ENCODE measurements around the gene CS. TPM values are rescaled to one million over a fixed set of nuclear protein-coding genes. Genes with fewer than 3 reads are reported as not detected.
"Not testable (repeated sequence)": the region's sequence is repeated elsewhere in the genome, so short reads cannot be mapped to it uniquely, and the experiment has no call there.

The CS gene
- total RNA-seq, 3 donors from 2014 or later (not counting 1 experiment from before 2014, with no cell fraction given) = 185 to 190 (median 188) TPM

DNA sequence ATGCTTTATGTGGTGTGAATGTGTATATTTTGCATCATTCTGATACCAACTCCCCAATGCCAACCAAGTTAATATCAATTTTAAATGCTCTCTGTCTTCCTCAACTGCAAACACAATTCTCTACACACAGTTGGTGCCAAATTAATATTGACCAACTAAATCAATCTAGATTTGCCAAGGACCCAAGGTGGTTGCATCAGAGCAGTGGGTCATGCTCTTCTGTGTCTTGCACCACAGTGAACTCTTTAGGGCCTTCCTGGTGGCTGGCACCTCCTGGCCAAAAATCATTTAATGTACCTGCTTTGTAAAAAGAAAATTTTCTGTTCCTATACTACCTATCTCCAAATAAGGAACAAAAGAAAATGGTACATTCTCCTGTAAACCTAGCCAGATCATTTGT, 19.3 kb downstream of the CS start:
- TF ChIP-seq, protein P1, sequence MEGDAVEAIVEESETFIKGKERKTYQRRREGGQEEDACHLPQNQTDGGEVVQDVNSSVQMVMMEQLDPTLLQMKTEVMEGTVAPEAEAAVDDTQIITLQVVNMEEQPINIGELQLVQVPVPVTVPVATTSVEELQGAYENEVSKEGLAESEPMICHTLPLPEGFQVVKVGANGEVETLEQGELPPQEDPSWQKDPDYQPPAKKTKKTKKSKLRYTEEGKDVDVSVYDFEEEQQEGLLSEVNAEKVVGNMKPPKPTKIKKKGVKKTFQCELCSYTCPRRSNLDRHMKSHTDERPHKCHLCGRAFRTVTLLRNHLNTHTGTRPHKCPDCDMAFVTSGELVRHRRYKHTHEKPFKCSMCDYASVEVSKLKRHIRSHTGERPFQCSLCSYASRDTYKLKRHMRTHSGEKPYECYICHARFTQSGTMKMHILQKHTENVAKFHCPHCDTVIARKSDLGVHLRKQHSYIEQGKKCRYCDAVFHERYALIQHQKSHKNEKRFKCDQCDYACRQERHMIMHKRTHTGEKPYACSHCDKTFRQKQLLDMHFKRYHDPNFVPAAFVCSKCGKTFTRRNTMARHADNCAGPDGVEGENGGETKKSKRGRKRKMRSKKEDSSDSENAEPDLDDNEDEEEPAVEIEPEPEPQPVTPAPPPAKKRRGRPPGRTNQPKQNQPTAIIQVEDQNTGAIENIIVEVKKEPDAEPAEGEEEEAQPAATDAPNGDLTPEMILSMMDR (IDR thresholded peaks at IDR 0.05) = no peak
- no peak for ATAC-seq
- Histone ChIP-seq H3K4me1 (ENCODE audit: control insufficient read depth, insufficient read depth, low read length) (no peaks in the 10 kb centered on the region), H3K9me3 (ENCODE audit: control insufficient read depth, insufficient read depth, low read length) (no peaks in the 10 kb centered on the region), H3K4me3 (ENCODE audit: low read length) (no peak overlapping the region), H3K36me3 (ENCODE audit: control insufficient read depth, insufficient read depth, low read length) (peaks cover 67% of the 10 kb centered on the region), H3K27ac (ENCODE audit: low read length) (no peak overlapping the region), H3K27me3 (ENCODE audit: control insufficient read depth, insufficient read depth, low read length) (no peaks in the 10 kb centered on the region)
- Mint-ChIP-seq H3K4me1 (no peaks in the 10 kb centered on the region), H3K4me3 (no peak overlapping the region), H3K36me3 (peaks cover 11% of the 10 kb centered on the region), H3K27me3 (ENCODE audit: low read depth in 2 of 2) (no peaks in the 10 kb centered on the region), H3K27ac (peak overlapping the region in 1 of 2 donors; percentile 46), H3K9me3 (no peaks in the 10 kb centered on the region)
- intact Hi-C loops (cut with micrococcal nuclease) = no loop called here
- no peak for DNase-seq

DNA sequence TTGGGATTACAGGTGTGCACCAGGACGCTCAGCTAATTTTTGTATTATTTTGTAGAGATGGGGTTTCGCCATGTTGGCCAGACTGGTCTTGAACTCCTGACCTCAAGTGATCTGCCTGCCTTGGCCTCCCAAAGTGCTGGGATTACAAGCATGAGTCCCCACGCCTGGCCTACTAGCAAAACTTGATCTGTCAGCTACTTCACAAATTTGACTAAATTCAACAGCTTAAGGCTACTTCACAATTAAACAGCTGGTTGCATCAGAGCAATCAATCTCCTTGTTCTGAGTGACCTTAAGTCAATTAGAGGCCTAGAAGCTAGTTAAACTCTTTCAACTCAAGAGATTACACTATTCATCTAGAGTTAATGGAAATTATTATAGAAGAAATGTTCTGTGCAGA, 21.2 kb downstream of the CS start:
- Histone ChIP-seq H3K9me3 (ENCODE audit: control insufficient read depth, insufficient read depth, low read length) (no peaks in the 10 kb centered on the region), H3K27ac (ENCODE audit: low read length) (no peak overlapping the region), H3K36me3 (ENCODE audit: control insufficient read depth, insufficient read depth, low read length) (peaks cover 73% of the 10 kb centered on the region), H3K4me3 (ENCODE audit: low read length) (no peak overlapping the region), H3K27me3 (ENCODE audit: control insufficient read depth, insufficient read depth, low read length) (no peaks in the 10 kb centered on the region), H3K4me1 (ENCODE audit: control insufficient read depth, insufficient read depth, low read length) (no peaks in the 10 kb centered on the region)
- intact Hi-C loops (cut with micrococcal nuclease) = no loop called here
- H3K27me3 Mint-ChIP-seq (ENCODE audit: low read depth in 2 of 2) = no peaks in the 10 kb centered on the region
- H3K27ac Mint-ChIP-seq = no peak overlapping the region
- no peak overlapping the region for H3K4me3 Mint-ChIP-seq
- TF ChIP-seq, protein P1 (IDR thresholded peaks at IDR 0.05) = no peak
- no peaks in the 10 kb centered on the region for H3K9me3 Mint-ChIP-seq
- no peak for ATAC-seq
- WGBS (ENCODE audit: insufficient coverage) = 97% methylated on average over 3 of the region's 3 CpGs
- no peak for DNase-seq
- peaks cover 16% of the 10 kb centered on the region for H3K36me3 Mint-ChIP-seq
- H3K4me1 Mint-ChIP-seq = no peaks in the 10 kb centered on the region

DNA sequence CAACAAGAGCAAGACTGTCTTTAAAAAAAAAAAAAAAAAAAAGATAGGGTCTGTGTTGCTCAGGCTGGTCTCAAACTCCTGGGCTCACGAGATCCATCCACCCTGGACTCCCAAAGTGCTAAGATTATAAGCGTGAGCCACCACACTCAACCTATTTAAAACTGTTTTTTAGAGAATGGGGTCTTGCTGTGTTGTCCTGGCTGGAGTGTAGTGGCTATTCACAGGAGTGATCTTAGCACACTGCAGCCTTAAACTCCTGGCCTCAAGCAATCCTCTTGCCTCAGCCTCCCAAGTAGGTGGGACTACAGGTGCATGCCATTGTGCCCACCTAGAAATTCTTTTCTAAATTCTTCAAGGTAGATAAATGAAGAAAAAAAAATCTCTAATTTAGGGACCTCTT, 25.8 kb downstream of the CS start:
- Histone ChIP-seq H3K9me3 (ENCODE audit: control insufficient read depth, insufficient read depth, low read length) (no peaks in the 10 kb centered on the region), H3K27ac (ENCODE audit: low read length) (no peak overlapping the region), H3K27me3 (ENCODE audit: control insufficient read depth, insufficient read depth, low read length) (no peaks in the 10 kb centered on the region), H3K36me3 (ENCODE audit: control insufficient read depth, insufficient read depth, low read length) (peaks cover 55% of the 10 kb centered on the region), H3K4me3 (ENCODE audit: low read length) (no peak overlapping the region), H3K4me1 (ENCODE audit: control insufficient read depth, insufficient read depth, low read length) (no peaks in the 10 kb centered on the region)
- intact Hi-C loops (cut with micrococcal nuclease) = no loop called here
- DNase-seq = no peak
- Mint-ChIP-seq H3K4me1 (no peaks in the 10 kb centered on the region), H3K4me3 (no peak overlapping the region), H3K36me3 (peaks cover 16% of the 10 kb centered on the region), H3K27ac (no peak overlapping the region), H3K9me3 (no peaks in the 10 kb centered on the region), H3K27me3 (ENCODE audit: low read depth in 2 of 2) (no peaks in the 10 kb centered on the region)
- 100% methylated on average over 1 of the region's 2 CpGs for WGBS (ENCODE audit: insufficient coverage)
- no peak for ATAC-seq
- TF ChIP-seq, protein P1 (IDR thresholded peaks at IDR 0.05) = no peak

DNA sequence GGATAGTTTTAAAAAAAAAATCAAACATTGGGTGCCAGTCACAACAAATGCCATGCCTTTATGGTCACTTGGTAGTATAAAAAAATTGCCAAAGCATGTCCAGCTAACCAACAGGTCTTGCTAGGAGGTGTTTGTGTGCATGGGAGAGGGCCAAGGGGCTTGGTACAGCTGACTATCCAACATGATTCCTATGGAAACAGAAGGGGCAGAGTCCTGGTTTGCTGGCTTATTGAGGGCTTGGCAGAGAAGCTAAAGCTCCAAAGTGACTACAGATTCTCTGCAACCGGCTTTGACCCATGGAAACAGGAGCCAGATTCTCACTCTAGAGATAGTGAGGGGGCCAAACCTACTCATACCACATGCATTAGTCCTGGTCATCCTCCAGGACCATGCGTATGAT, 27.7 kb downstream of the CS start:
- WGBS (ENCODE audit: insufficient coverage) = 100% methylated on average over 1 of the region's 2 CpGs
- peaks cover 39% of the 10 kb centered on the region for H3K36me3 ChIP-seq (ENCODE audit: control insufficient read depth, insufficient read depth, low read length)
- DNase-seq; H3K27ac ChIP-seq (ENCODE audit: low read length); H3K27me3 ChIP-seq (ENCODE audit: control insufficient read depth, insufficient read depth, low read length); H3K4me1 ChIP-seq (ENCODE audit: control insufficient read depth, insufficient read depth, low read length); intact Hi-C loops (cut with micrococcal nuclease); H3K4me3 ChIP-seq (ENCODE audit: low read length); H3K9me3 Mint-ChIP-seq; ATAC-seq; H3K27me3 Mint-ChIP-seq (ENCODE audit: low read depth in 2 of 2); H3K9me3 ChIP-seq (ENCODE audit: control insufficient read depth, insufficient read depth, low read length); H3K4me1 Mint-ChIP-seq; H3K4me3 Mint-ChIP-seq: not testable (repeated sequence)
- peak overlapping the region in 1 of 2 donors; percentile 47 for H3K27ac Mint-ChIP-seq
- H3K36me3 Mint-ChIP-seq = peaks cover 16% of the 10 kb centered on the region

All from natural killer cell (primary cell).